DMS79 treated with DMSO at 0.1 percent for 48 hours (cell line): ENCODE results near the gene ZC3H14.

ENCODE experiments used
- DNase-seq: peaks from one replicate; lab custom pipeline; 2025; lab: John Stamatoyannopoulos, UW

ZC3H14 gene

GRCh38 chr14:88607829-88608228 lies 45.0 kb downstream of the ZC3H14 start:
- DNase-seq: no peak

DNA sequence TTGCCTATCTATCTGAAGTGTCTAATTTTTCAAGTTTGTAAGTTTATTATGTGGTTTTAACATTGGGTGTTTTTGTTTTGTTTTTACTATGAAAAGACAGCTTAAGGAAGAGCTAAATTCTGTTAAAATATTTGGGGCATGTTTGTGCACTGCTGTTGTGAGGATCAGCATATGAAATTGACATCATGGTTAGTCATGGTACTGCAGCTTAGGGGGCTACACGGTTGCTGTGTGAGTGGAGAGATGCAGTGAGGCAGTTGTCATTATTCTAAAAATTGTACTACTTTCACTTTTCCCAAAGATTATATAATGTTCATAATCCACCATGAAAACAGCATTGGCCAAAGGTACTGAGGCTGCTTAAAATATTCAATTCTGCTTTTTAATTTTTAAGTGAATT lies 49.0 kb downstream of the ZC3H14 start:
- DNase-seq: no peak

DNA sequence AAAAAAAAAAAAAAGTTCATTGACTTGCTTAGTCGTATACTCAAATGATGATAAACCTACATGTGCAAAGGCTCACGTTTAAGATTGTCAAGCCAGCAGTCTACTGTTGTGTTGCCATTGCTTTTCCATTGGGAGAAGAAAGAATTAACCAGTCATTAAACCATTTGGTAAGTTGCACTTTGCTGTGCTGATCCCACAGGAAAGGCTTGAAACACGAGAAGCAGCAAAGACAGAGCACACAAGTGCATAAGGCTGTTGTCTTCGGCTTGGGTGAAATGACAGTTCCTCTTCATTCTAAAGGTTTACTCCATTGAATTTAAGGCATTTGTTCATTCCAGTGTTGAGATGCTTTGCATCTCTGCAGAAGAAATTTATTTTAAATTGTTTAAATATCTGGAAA lies 50.1 kb downstream of the ZC3H14 start:
- no peak for DNase-seq

- no peak for DNase-seq
Measured at GRCh38 chr14:88613552-88614010, 50.7 kb downstream of the ZC3H14 start.

- DNase-seq: no peak
Measured at GRCh38 chr14:88614218-88614907, 51.5 kb downstream of the ZC3H14 start.

DNA sequence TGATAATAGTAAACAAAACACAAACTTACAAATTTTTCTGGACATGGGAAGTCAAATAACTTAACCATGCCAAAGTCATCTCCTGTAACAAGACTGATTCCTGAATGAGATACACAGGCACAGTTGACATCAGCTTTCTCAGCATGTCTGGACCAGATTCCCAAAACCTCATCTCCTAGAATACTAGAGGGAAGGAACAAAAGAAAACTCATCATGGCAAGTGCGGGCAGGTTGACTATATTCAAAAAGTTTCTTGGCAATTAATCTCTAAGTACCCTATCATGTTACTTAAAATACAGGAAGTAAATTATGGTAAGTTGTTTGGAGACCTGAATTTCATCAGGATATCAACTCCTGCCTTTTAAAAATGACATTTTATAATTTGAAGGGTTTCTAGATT lies 53.9 kb downstream of the ZC3H14 start:
- peak; percentile 18 for DNase-seq

GRCh38 chr14:88617479-88617878 lies 54.6 kb downstream of the ZC3H14 start:
- no peak for DNase-seq

DNA sequence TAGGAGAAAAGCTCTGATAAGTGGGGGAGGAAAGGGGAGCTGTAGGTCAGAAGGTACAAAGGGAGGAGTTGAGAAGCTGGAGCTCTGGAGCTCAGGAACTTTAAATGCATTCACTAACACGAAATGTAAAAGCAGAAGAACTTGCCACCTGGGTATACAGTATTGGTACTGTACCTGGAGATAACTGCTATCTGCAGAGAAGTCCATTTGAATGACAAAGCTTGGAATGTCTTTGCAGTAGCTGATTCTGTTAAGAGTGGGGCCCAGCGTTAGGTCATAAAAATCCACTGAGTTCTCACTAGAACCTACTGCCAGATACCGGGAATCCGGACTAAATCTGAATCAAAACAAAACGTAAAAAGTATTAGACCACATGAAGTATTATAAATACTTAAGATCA lies 55.6 kb downstream of the ZC3H14 start:
- DNase-seq: no peak

- DNase-seq: no peak
Measured at GRCh38 chr14:88621100-88621499, 58.3 kb downstream of the ZC3H14 start.

GRCh38 chr14:88625671-88626070 lies 62.8 kb downstream of the ZC3H14 start:
- DNase-seq: no peak

DNA sequence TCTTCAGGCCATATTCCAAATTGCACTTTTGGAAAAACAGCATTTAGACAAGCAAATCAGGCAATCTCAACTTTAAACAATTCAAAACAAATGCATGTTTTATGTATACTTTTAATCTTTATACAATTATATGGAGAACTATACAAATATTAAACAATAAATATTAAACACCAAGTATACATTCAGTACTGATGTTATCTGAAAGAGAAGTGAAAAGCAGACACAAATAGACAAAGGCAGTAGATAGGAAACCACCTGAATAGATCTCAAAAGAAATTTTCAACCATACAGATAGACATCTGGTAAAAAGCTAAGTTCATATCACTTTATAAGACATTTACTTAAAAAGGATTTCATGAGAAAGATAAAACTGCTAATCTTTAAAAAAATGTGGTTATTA lies 65.2 kb downstream of the ZC3H14 start:
- DNase-seq: no peak

DNA sequence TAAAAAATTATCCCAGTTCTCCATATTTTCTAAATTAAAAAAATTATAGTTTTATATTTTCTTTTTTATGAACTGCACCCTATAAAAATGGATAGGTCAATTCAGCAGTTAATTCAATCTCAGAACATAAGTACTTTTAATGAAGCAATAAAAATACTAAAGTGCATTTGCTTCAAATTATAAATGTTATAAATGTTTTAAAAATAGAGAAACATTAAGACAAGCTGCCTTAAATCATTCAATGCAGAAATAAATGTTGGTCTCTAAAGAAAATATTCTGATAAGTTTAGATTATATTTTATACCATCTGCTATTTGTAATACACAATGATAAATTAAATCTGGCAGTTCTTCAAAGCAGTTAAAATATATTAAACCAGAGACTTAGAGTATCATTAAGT lies 65.6 kb downstream of the ZC3H14 start:
- no peak for DNase-seq

DNA sequence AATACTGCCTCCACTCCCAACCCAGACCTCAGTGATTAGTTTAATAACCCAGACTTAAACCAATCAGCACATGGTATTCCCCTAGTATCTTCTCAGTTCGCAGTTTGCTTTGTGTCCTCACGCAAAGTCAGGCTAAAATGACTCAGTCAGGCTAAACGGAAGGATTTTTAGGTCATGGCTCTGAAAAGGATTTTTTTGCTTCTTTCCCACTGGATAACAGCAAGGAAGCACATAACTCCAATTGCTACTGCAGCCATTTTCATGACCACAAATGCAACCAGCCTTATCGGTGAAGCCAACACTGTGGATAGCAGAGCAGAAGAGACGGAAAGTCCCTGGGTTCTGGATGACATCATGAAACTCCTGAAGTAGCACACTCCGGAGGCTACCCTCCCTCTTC lies 67.7 kb downstream of the ZC3H14 start:
- DNase-seq: no peak

DNA sequence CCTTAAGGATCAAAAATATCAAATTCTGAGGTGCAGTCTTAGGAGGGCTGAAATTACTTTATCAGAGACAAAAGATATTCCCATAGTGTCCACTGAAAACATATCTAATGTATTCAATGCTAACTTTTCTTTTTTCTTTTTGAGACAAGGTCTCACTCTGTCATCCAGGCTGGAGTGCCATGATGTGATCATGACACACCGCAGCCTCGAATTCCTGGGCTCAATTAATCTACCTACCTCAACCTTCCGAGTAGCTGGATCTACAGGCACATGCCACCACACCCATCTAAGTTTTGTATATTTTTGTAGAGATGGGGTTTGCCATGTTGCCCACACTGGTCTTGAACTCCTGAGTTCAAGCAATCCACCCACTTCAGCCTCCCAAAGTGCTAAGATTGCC lies 68.3 kb downstream of the ZC3H14 start:
- DNase-seq: no peak

- DNase-seq: no peak
Measured at GRCh38 chr14:88632512-88632911, 69.7 kb downstream of the ZC3H14 start.

DNA sequence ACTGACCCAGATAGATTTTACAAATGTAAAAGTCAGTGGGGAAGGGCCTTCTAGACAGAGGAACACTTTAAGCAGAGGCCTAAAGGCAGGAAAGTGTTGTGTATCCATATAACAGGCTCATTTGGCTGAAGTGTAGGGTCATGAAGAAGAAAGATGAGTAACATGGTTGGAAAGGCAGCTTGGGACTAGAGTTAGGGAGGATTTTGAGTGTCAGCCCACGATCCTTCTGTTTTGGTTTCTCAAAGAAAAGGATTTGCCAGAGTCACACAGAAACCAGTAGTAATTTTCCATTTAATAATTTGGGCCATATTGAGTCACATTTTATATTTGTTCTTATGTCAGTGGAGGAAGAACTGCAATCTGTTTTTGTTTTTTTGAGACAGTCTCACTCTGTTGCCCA lies 76.4 kb downstream of the ZC3H14 start:
- no peak for DNase-seq

- DNase-seq: no peak
Measured at GRCh38 chr14:88660056-88660455, 97.2 kb downstream of the ZC3H14 start.

DNA sequence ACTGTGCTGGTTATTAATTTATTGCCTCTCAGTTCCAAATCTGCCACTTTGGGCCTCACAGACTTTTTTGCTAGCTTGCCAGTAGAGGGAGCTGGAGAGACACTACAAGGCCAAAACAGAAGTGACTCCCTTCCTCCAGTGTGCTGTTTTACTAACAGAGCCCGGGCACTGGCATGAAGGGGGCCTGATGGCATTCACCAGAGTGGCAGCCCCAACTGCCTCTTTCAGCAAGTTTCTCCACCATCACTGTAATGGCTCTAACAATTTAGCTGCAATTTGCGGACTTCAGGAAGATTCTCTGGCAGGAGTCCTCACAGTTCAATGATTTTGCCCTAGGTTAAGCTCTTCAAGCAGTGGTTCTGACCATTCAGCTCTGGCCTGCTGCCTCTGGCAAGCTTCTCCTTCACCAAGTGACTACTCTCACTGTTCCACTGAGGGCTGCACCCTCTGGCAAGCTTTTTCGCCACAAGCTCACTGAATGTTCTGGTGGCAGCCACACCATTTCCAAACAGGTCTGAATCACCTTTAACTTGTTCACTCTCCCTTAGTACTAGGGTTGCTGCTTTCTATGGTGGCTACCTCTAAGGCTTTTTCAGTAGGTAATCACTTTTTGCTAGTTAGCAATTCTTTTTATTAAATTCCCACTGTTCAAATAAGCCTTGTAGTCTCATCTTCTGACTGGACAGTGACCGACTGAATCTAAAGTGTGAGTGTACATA lies 104.9 kb downstream of the ZC3H14 start:
- DNase-seq: peak; percentile 80

DNA sequence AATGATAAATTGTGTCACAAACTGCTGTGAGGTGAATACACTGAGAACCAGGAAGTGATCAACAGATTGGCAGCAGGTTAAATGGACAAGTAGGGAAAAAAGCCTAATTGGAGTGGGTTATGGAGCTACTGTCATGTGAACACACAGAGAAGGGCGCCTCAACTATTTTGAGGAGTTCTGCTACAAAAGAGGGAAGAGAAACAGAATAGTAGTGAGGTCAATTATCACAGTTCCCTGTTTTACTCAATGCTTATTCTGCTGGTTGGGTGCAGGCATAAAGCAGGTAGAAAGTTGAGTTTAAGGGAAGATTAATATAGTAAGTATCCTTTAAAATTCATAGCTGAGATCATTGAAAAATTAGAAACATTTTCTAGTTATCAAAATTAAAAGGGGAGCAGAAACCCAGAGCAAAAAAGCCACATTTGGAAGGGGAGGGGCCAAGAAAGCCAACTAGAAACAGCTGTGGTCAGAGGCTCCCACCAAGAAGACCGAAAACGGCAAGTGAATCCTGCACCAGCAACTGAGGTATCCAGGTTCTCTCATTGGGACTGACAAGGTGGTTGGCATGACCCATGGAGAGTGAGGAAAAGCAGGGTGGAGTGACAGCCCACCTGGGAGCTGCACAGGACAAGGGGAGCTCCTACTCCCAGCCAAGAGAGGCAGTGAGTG lies 105.7 kb downstream of the ZC3H14 start:
- DNase-seq: no peak

DNA sequence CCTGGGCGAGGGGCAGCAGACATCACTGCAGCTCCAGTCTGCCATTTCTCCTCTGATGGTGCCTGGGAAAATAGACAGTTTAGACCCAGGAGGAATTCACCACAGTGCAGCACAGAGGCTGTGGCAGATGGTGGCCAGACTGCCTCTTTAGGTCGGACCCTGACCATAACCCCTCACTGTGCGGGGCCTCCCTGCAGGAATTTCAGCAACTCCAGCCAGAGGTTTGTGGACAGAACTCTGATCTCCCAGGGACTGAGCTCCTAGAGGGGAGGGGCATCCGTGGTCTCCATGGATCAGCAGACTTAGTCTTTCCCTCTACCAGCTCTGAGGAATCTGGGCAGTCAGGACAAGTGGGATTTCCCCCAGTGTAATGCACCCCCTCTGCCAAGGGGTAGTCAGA lies 106.5 kb downstream of the ZC3H14 start:
- no peak for DNase-seq
